Activated CD4-positive, CD25-positive, alpha-beta regulatory T cell treated with anti-CD3 and anti-CD28 coated beads, Interleukin-2, amount 50 U/mL, for 72 hours (primary cell): ENCODE measurements around the gene PAMR1.
"Not testable (repeated sequence)": the region's sequence is repeated elsewhere in the genome, so short reads cannot be mapped to it uniquely, and the experiment has no call there.

Experiments
- DNase-seq: peaks from one replicate; pipeline ENCODE4 v3.0.0; 2021

Gene PAMR1

GRCh38 chr11:35525501-35526175 lies at the start of gene PAMR1:
PAMR1 (minus strand) TSS chr11:35525616; CDS start chr11:35525585, 31 bp downstream.
- no peak for DNase-seq

- DNase-seq, result no peak
Measured at GRCh38 chr11:35571696-35572095, 46.3 kb upstream of the PAMR1 start.

GRCh38 chr11:35567737-35568465 lies 42.5 kb upstream of the PAMR1 start:
- DNase-seq, result no peak

GRCh38 chr11:35566885-35567284 lies 41.5 kb upstream of the PAMR1 start:
- no peak for DNase-seq

- no peak for DNase-seq
Measured at GRCh38 chr11:35566181-35566580, 40.8 kb upstream of the PAMR1 start.

- no peak for DNase-seq
Measured at GRCh38 chr11:35564245-35564595, 38.8 kb upstream of the PAMR1 start.

- DNase-seq, result no peak
Measured at GRCh38 chr11:35563484-35564244, 38.2 kb upstream of the PAMR1 start.

- no peak for DNase-seq
Measured at GRCh38 chr11:35559949-35560348, 34.5 kb upstream of the PAMR1 start.

- DNase-seq, result no peak
Measured at GRCh38 chr11:35558513-35558912, 33.1 kb upstream of the PAMR1 start.

GRCh38 chr11:35555488-35555887 lies 30.1 kb upstream of the PAMR1 start:
- no peak for DNase-seq

- DNase-seq, result no peak
Measured at GRCh38 chr11:35554491-35555437, 29.3 kb upstream of the PAMR1 start.

- DNase-seq, result no peak
Measured at GRCh38 chr11:35553831-35554230, 28.4 kb upstream of the PAMR1 start.

GRCh38 chr11:35553021-35553420 lies 27.6 kb upstream of the PAMR1 start:
- no peak for DNase-seq

GRCh38 chr11:35552616-35553015 lies 27.2 kb upstream of the PAMR1 start:
- DNase-seq, result no peak

- no peak for DNase-seq
Measured at GRCh38 chr11:35550374-35551036, 25.1 kb upstream of the PAMR1 start.

GRCh38 chr11:35549787-35550186 lies 24.4 kb upstream of the PAMR1 start:
- no peak for DNase-seq

- DNase-seq, result no peak
Measured at GRCh38 chr11:35548925-35549561, 23.6 kb upstream of the PAMR1 start.

GRCh38 chr11:35547995-35548394 lies 22.6 kb upstream of the PAMR1 start:
- not testable (repeated sequence) for DNase-seq

- no peak for DNase-seq
Measured at GRCh38 chr11:35546317-35546716, 20.9 kb upstream of the PAMR1 start.

- no peak for DNase-seq
Measured at GRCh38 chr11:35545391-35546003, 20.1 kb upstream of the PAMR1 start.

GRCh38 chr11:35543481-35543880 lies 18.1 kb upstream of the PAMR1 start:
- DNase-seq, result no peak
